Activated CD4-positive, alpha-beta T cell treated with anti-CD3 and anti-CD28 coated beads, Interleukin-2, amount 50 U/mL, for 16 hours (primary cell): ENCODE data around the gene CUX1.

Source experiments
- DNase-seq: peaks from one replicate; pipeline ENCODE4 v3.0.0-alpha.2; 2020

Gene CUX1

GRCh38 chr7:102254521-102254920, 437.1 kb downstream of the CUX1 start:
- no peak for DNase-seq

- no peak for DNase-seq
These were observed 438.1 kb downstream of the CUX1 start for GRCh38 chr7:102255501-102255900.

- DNase-seq, result no peak
These were observed 438.5 kb downstream of the CUX1 start for GRCh38 chr7:102255916-102256315.

GRCh38 chr7:102258073-102258748, 440.8 kb downstream of the CUX1 start:
- DNase-seq, result no peak

- DNase-seq, result no peak
These were observed 441.3 kb downstream of the CUX1 start for GRCh38 chr7:102258749-102259107.

- no peak for DNase-seq
These were observed 443.4 kb downstream of the CUX1 start for GRCh38 chr7:102260856-102261255.

- DNase-seq, result no peak
These were observed 444.0 kb downstream of the CUX1 start for GRCh38 chr7:102261451-102261850.

- DNase-seq, result no peak
These were observed 445.1 kb downstream of the CUX1 start for GRCh38 chr7:102262546-102262945.

- DNase-seq, result no peak
These were observed 447.0 kb downstream of the CUX1 start for GRCh38 chr7:102264367-102264891.

GRCh38 chr7:102266541-102266940, 449.1 kb downstream of the CUX1 start:
- DNase-seq, result no peak

GRCh38 chr7:102268635-102269034, 451.2 kb downstream of the CUX1 start:
- no peak for DNase-seq

- no peak for DNase-seq
These were observed 452.9 kb downstream of the CUX1 start for GRCh38 chr7:102270178-102270887.

GRCh38 chr7:102271158-102271798, 453.9 kb downstream of the CUX1 start:
- no peak for DNase-seq

- peak; percentile 60 for DNase-seq
These were observed 454.9 kb downstream of the CUX1 start for GRCh38 chr7:102272075-102272916.

GRCh38 chr7:102272917-102273748, 455.7 kb downstream of the CUX1 start:
- DNase-seq, result no peak

- no peak for DNase-seq
These were observed 456.6 kb downstream of the CUX1 start for GRCh38 chr7:102273749-102274712.

- no peak for DNase-seq
These were observed 457.8 kb downstream of the CUX1 start for GRCh38 chr7:102275123-102275703.

GRCh38 chr7:102277901-102278300, 460.5 kb downstream of the CUX1 start:
- DNase-seq, result no peak

GRCh38 chr7:102279537-102280400, 462.3 kb downstream of the CUX1 start:
- DNase-seq, result peak; percentile 64
